Suprapubic skin (tissue), 4 donors: ENCODE data around the gene CCNC. TPM values are rescaled to one million over a fixed set of nuclear protein-coding genes. Genes with fewer than 3 reads are reported as not detected.

ENCODE experiments used
- DNase-seq, 2 donors: peaks; one replicate each; pipeline ENCODE4 v3.0.0-alpha.2; 2019; ENCODE audit warnings: low spot score in 2 of 2
- H3K27ac ChIP-seq: fragments of 200-600 bp; sonication (generic); one replicate; pipeline ENCODE4 v1.5.1; 2019
- H3K27me3 ChIP-seq: fragments of 200-600 bp; sonication (generic); one replicate; pipeline ENCODE4 v1.5.1; 2019
- H3K36me3 ChIP-seq: fragments of 200-600 bp; sonication (generic); one replicate; pipeline ENCODE4 v1.5.1; 2019
- H3K4me1 ChIP-seq: fragments of 200-600 bp; sonication (generic); one replicate; pipeline ENCODE4 v1.5.1; 2019
- H3K4me3 ChIP-seq: fragments of 200-600 bp; sonication (generic); one replicate; pipeline ENCODE4 v1.5.1; 2019; ENCODE audit warnings: mild to moderate bottlenecking
- H3K9me3 ChIP-seq: fragments of 200-600 bp; sonication (generic); one replicate; pipeline ENCODE4 v1.5.1; 2019
- CTCF ChIP-seq, 2 donors: fragments of 200-600 bp in 1 of 2; fragments of 450-650 bp in 1 of 2; sonication (generic) in 1 of 2; IDR thresholded peaks; one replicate each; pipeline ENCODE4 v1.5.1; 2016 to 2019; ENCODE audit warnings: antibody characterized with exemption in 2 of 2, mild to moderate bottlenecking in 1 of 2, moderate library complexity in 1 of 2
- EP300 ChIP-seq: sonication (generic); formaldehyde crosslinking; IDR thresholded peaks from one replicate; pipeline ENCODE4 v1.6.1; 2017; ENCODE audit warnings: antibody characterized with exemption
- POLR2A ChIP-seq, 2 donors: fragments of 450-650 bp; IDR thresholded peaks; one replicate each; pipeline ENCODE4 v1.6.1; 2017; ENCODE audit warnings: antibody characterized with exemption in 2 of 2, mild to moderate bottlenecking in 2 of 2, moderate library complexity in 2 of 2
- POLR2AphosphoS5 ChIP-seq, 3 donors: sonication (generic); formaldehyde crosslinking; IDR thresholded peaks; one replicate each; pipeline ENCODE4 v1.6.1; 2017; ENCODE audit warnings: antibody characterized with exemption in 3 of 3
- WGBS: methylation state at CpG from one replicate; pipeline ENCODE4 v1.1.5; 2018; 5-methylcytosine and 5-hydroxymethylcytosine counted together
- total RNA-seq, 4 donors: library from RNA; depleted of rRNA; stranded (reverse); fragments of >200 nt; gene quantifications; one replicate each; pipeline ENCODE4 v1.1.0, GENCODE V29; 2016

Gene CCNC
- total RNA-seq, 4 donors from 2014 or later: 38.4 to 63.4 (median 46.5) TPM

- DNase-seq: no peak
- Histone ChIP-seq H3K4me1 (peaks cover 30% of the 10 kb centered on the region), H3K9me3 (no peaks in the 10 kb centered on the region), H3K27me3 (no peaks in the 10 kb centered on the region), H3K4me3 (no peak overlapping the region), H3K36me3 (peaks cover 3% of the 10 kb centered on the region), H3K27ac (no peak overlapping the region)
- WGBS: 45% methylated on average over 4 of the region's 4 CpGs
- no peak for TF ChIP-seq EP300
- no peak for TF ChIP-seq POLR2A (IDR thresholded peaks at IDR 0.05)
- TF ChIP-seq POLR2AphosphoS5 (IDR thresholded peaks at IDR 0.05): no peak
- no peak for TF ChIP-seq CTCF (IDR thresholded peaks at IDR 0.05)
Measured at GRCh38 chr6:99563056-99563723, 5.3 kb downstream of the CCNC start.

- H3K36me3 ChIP-seq: peaks cover 19% of the 10 kb centered on the region
- H3K4me3 ChIP-seq: no peak overlapping the region
- WGBS: 96% methylated on average over 4 of the region's 4 CpGs
- no peak for DNase-seq
- TF ChIP-seq CTCF (IDR thresholded peaks at IDR 0.05) (no peak), POLR2A (IDR thresholded peaks at IDR 0.05) (no peak), EP300 (no peak), POLR2AphosphoS5 (IDR thresholded peaks at IDR 0.05) (no peak)
- no peaks in the 10 kb centered on the region for H3K9me3 ChIP-seq
- no peaks in the 10 kb centered on the region for H3K27me3 ChIP-seq
- H3K27ac ChIP-seq: no peak overlapping the region
- peaks cover 11% of the 10 kb centered on the region for H3K4me1 ChIP-seq
Measured at GRCh38 chr6:99560668-99561067, 7.8 kb downstream of the CCNC start.

DNA sequence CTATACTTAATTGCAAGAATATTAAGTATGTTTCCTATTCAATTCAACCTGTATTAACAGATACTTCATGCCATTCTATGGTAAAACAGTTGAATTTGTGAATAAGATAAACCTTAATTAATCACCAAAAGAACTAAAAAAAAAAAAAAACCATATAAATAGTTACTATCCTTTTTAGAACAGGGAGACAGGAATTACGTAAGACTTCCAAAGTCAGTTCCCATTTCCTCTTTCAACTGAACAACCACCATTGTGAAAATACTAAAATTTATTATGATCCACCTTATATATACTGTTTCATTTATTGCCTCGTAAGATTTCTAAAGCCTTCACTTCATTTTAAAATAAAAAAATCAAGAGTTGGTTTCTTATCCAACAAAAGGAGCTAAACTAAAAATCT, 9.4 kb downstream of the CCNC start:
- TF ChIP-seq POLR2A (IDR thresholded peaks at IDR 0.05) (no peak), CTCF (IDR thresholded peaks at IDR 0.05) (no peak)
- peaks cover 33% of the 10 kb centered on the region for H3K36me3 ChIP-seq
- 88% methylated on average over 2 of the region's 2 CpGs for WGBS

GRCh38 chr6:99553888-99554287, 14.6 kb downstream of the CCNC start:
- no peak overlapping the region for H3K27ac ChIP-seq
- H3K4me1 ChIP-seq: no peaks in the 10 kb centered on the region
- no peak overlapping the region for H3K4me3 ChIP-seq
- no peaks in the 10 kb centered on the region for H3K9me3 ChIP-seq
- no peaks in the 10 kb centered on the region for H3K27me3 ChIP-seq
- 92% methylated on average over 2 of the region's 2 CpGs for WGBS
- DNase-seq: no peak
- TF ChIP-seq EP300: no peak
- no peak for TF ChIP-seq CTCF (IDR thresholded peaks at IDR 0.05)
- no peak for TF ChIP-seq POLR2AphosphoS5 (IDR thresholded peaks at IDR 0.05)
- TF ChIP-seq POLR2A (IDR thresholded peaks at IDR 0.05): no peak
- peaks cover 43% of the 10 kb centered on the region for H3K36me3 ChIP-seq

More for the DNA sequence above, 9.4 kb downstream of the CCNC start:
- H3K4me1 ChIP-seq: peaks cover 11% of the 10 kb centered on the region
- no peaks in the 10 kb centered on the region for H3K27me3 ChIP-seq
- no peak overlapping the region for H3K4me3 ChIP-seq
- no peaks in the 10 kb centered on the region for H3K9me3 ChIP-seq
- H3K27ac ChIP-seq: no peak overlapping the region
- no peak for DNase-seq

- Histone ChIP-seq H3K4me3 (no peak overlapping the region), H3K4me1 (no peaks in the 10 kb centered on the region), H3K36me3 (peaks cover 50% of the 10 kb centered on the region), H3K9me3 (no peaks in the 10 kb centered on the region), H3K27ac (no peak overlapping the region), H3K27me3 (no peaks in the 10 kb centered on the region)
- no peak for DNase-seq
- 56% methylated on average over 3 of the region's 3 CpGs for WGBS
- TF ChIP-seq CTCF (IDR thresholded peaks at IDR 0.05): no peak
- TF ChIP-seq EP300: no peak
- TF ChIP-seq POLR2AphosphoS5 (IDR thresholded peaks at IDR 0.05): no peak
- TF ChIP-seq POLR2A (IDR thresholded peaks at IDR 0.05): no peak
Measured at GRCh38 chr6:99550046-99550748, 18.3 kb downstream of the CCNC start.
